ENCODE results near the gene SETD6.

DNA sequence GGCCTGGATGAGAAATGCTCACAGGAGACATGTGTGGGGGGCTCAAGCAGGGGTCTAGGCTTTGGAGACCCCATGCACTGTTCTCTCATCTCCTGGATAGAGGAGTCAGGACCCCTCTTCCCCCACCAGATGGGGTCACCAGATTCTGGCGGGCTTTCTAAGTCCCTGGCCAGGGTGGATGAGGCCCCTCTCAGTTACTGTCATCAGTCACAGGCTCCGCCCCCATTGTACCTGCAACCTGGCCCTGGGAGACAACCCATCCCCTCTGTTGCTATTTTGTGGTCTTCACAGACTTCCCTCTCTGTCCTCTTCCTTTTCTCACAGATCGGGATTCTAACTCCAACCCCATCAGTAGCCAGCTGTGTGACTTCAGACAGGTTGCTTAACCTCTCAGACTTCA lies 48.9 kb upstream of the SETD6 start:
- TF ChIP-seq, protein P1, sequence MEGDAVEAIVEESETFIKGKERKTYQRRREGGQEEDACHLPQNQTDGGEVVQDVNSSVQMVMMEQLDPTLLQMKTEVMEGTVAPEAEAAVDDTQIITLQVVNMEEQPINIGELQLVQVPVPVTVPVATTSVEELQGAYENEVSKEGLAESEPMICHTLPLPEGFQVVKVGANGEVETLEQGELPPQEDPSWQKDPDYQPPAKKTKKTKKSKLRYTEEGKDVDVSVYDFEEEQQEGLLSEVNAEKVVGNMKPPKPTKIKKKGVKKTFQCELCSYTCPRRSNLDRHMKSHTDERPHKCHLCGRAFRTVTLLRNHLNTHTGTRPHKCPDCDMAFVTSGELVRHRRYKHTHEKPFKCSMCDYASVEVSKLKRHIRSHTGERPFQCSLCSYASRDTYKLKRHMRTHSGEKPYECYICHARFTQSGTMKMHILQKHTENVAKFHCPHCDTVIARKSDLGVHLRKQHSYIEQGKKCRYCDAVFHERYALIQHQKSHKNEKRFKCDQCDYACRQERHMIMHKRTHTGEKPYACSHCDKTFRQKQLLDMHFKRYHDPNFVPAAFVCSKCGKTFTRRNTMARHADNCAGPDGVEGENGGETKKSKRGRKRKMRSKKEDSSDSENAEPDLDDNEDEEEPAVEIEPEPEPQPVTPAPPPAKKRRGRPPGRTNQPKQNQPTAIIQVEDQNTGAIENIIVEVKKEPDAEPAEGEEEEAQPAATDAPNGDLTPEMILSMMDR (IDR thresholded peaks at IDR 0.05; ENCODE audit: low read length): no peak
- no peak for TF ChIP-seq EZH2 (optimal IDR thresholded peaks at IDR 0.05; ENCODE audit: low read depth, low read length)

All from MM.1S (cell line).